SK-N-SH (cell line): ENCODE results near the gene ILF3.

Experiments
- ELF1 ChIP-seq: IDR thresholded peaks from 2 replicates; pipeline ENCODE4 v1.4.0; 2012
- EP300 ChIP-seq, 2 experiments: IDR thresholded peaks; 2 replicates each; pipeline versions ENCODE4 v1.4.0 to v1.6.1; 2012; ENCODE audit warnings: borderline replicate concordance in 1 of 2, low read depth in 1 of 2, low read length in 1 of 2
- GABPA ChIP-seq: IDR thresholded peaks from 2 replicates; pipeline ENCODE4 v1.4.0; 2012; ENCODE audit warnings: low read depth, mild to moderate bottlenecking
- NFIC ChIP-seq: IDR thresholded peaks from 2 replicates; pipeline ENCODE4 v1.4.0; 2012; ENCODE audit warnings: borderline replicate concordance
- RXRA ChIP-seq: IDR thresholded peaks from 2 replicates; pipeline ENCODE4 v1.4.0; 2012; ENCODE audit warnings: low read depth, mild to moderate bottlenecking, borderline replicate concordance
- SIN3A ChIP-seq: IDR thresholded peaks from 2 replicates; pipeline ENCODE4 v1.6.1; 2012; ENCODE audit warnings: low read depth, mild to moderate bottlenecking, low read length, moderate library complexity, borderline replicate concordance
- SMC3 ChIP-seq: IDR thresholded peaks from 2 replicates; pipeline ENCODE4 v1.6.1; 2012; ENCODE audit warnings: low read depth, low read length, improper control_type of control experiment
- TAF1 ChIP-seq: IDR thresholded peaks from 2 replicates; pipeline ENCODE4 v1.6.1; 2012; ENCODE audit warnings: low read depth, mild to moderate bottlenecking, low read length, moderate library complexity, borderline replicate concordance
- TEAD4 ChIP-seq: IDR thresholded peaks from 2 replicates; pipeline ENCODE4 v1.4.0; 2012; ENCODE audit warnings: mild to moderate bottlenecking, borderline replicate concordance; ENCODE audit not compliant: insufficient read depth
- YY1 ChIP-seq: IDR thresholded peaks from 2 replicates; pipeline ENCODE4 v1.4.0; 2012; ENCODE audit warnings: low read depth, mild to moderate bottlenecking
- TF ChIP-seq, protein P1 (sequence below): fragments of 200-600 bp; sonication (generic); IDR thresholded peaks from 2 replicates; pipeline ENCODE4 v1.6.1; 2017; ENCODE audit warnings: antibody characterized with exemption, mild to moderate bottlenecking, moderate library complexity
- TF ChIP-seq, protein P2 (sequence below): IDR thresholded peaks from 2 replicates; pipeline ENCODE4 v1.4.0; 2012; ENCODE audit warnings: low read depth
- TF ChIP-seq, protein P3 (sequence below): fragments of 150-350 bp; IDR thresholded peaks from 2 replicates; pipeline ENCODE4 v1.6.1; 2016; ENCODE audit warnings: mild to moderate bottlenecking, low read depth, low read length

DNA sequence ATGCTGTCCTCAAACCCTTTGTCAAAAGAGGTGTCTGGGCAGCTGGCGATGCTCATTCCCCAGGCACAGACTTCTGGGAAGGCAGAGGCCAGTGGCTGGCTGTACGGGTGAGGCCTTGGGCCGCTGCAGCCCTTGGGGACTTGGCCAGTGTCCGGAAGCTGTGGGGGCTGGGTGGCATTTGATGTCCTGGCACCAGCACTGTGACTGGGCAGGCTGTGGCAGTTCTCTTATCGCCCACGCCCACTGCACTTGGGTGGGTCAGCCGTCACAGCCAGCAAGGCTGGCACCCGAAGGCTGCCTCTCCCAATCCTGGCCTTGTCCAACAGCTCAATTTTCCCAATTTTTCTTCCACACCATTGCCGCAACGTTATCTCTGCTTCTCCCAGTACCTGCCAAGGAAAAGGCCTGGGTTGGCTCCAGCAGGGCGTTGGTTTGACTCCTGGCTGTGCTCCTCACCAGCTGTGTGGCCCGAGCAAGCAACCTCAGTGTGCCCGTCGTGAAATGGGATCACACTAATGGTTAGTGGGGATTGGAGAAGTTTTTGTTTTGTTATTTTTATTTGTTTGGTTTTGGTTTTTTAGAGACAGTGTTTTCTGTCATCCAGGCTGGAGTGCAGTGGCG, 41.5 kb upstream of the ILF3 start:
- TF ChIP-seq GABPA: no peak
- no peak for TF ChIP-seq SMC3
- TF ChIP-seq, protein P1, sequence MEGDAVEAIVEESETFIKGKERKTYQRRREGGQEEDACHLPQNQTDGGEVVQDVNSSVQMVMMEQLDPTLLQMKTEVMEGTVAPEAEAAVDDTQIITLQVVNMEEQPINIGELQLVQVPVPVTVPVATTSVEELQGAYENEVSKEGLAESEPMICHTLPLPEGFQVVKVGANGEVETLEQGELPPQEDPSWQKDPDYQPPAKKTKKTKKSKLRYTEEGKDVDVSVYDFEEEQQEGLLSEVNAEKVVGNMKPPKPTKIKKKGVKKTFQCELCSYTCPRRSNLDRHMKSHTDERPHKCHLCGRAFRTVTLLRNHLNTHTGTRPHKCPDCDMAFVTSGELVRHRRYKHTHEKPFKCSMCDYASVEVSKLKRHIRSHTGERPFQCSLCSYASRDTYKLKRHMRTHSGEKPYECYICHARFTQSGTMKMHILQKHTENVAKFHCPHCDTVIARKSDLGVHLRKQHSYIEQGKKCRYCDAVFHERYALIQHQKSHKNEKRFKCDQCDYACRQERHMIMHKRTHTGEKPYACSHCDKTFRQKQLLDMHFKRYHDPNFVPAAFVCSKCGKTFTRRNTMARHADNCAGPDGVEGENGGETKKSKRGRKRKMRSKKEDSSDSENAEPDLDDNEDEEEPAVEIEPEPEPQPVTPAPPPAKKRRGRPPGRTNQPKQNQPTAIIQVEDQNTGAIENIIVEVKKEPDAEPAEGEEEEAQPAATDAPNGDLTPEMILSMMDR: no peak
- TF ChIP-seq TEAD4: no peak
- TF ChIP-seq ELF1: no peak
- no peak for TF ChIP-seq EP300 (IDR thresholded peaks at IDR 0.05; ENCODE audit: borderline replicate concordance in 1 of 2, low read depth in 1 of 2, low read length in 1 of 2)
- TF ChIP-seq TAF1: no peak
- TF ChIP-seq, protein P2, sequence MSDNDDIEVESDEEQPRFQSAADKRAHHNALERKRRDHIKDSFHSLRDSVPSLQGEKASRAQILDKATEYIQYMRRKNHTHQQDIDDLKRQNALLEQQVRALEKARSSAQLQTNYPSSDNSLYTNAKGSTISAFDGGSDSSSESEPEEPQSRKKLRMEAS: no peak
- TF ChIP-seq, protein P3, sequence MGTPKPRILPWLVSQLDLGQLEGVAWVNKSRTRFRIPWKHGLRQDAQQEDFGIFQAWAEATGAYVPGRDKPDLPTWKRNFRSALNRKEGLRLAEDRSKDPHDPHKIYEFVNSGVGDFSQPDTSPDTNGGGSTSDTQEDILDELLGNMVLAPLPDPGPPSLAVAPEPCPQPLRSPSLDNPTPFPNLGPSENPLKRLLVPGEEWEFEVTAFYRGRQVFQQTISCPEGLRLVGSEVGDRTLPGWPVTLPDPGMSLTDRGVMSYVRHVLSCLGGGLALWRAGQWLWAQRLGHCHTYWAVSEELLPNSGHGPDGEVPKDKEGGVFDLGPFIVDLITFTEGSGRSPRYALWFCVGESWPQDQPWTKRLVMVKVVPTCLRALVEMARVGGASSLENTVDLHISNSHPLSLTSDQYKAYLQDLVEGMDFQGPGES: no peak
- no peak for TF ChIP-seq SIN3A
- no peak for TF ChIP-seq YY1
- no peak for TF ChIP-seq RXRA
- no peak for TF ChIP-seq NFIC
